Lung (tissue), 12 donors: ENCODE data around the gene KCNMA1. TPM values are rescaled to one million over a fixed set of nuclear protein-coding genes. Genes with fewer than 3 reads are reported as not detected.

Source experiments
- ATAC-seq: fragments of 200-7000 bp; cut with Tn5 transposase; one replicate; pipeline ENCODE4 v1.9.1; 2020; ENCODE audit warnings: moderate number of reproducible peaks; ENCODE audit not compliant: insufficient read depth, low FRiP score
- DNase-seq, 3 donors: peaks; one replicate each; pipeline ENCODE4 v3.0.0-alpha.2; 2013 to 2017
- H3K27ac ChIP-seq, 2 donors: one replicate each; pipeline ENCODE4 v1.5.1; 2013; ENCODE audit warnings: mild to moderate bottlenecking in 2 of 2, moderate library complexity in 2 of 2, control low read depth in 1 of 2, inconsistent platforms in 1 of 2, low read depth in 1 of 2, low read length in 1 of 2
- H3K27me3 ChIP-seq, 3 donors: one replicate each; pipeline ENCODE4 v1.5.1; 2013; ENCODE audit warnings: low read length in 2 of 3; ENCODE audit not compliant: control insufficient read depth in 3 of 3, insufficient read depth in 3 of 3
- H3K36me3 ChIP-seq, 4 donors: one replicate each; pipeline ENCODE4 v1.5.1; 2013; ENCODE audit warnings: low read length in 4 of 4, mild to moderate bottlenecking in 1 of 4, moderate library complexity in 1 of 4; ENCODE audit not compliant: control insufficient read depth in 4 of 4, insufficient read depth in 4 of 4
- H3K4me1 ChIP-seq, 5 donors: one replicate each; pipeline ENCODE4 v1.5.1; 2013; ENCODE audit warnings: low read length in 5 of 5, mild to moderate bottlenecking in 2 of 5, moderate library complexity in 1 of 5; ENCODE audit not compliant: control insufficient read depth in 5 of 5, insufficient read depth in 5 of 5
- H3K4me3 ChIP-seq: one replicate; pipeline ENCODE4 v1.5.1; 2013; ENCODE audit warnings: mild to moderate bottlenecking, control low read depth, moderate library complexity
- H3K9ac ChIP-seq, 2 donors: one replicate each; pipeline ENCODE4 v1.5.1; 2013; ENCODE audit warnings: low read length in 2 of 2, control low read depth in 1 of 2; ENCODE audit not compliant: insufficient read depth in 1 of 2
- H3K9me3 ChIP-seq, 4 donors: one replicate each; pipeline ENCODE4 v1.5.1; 2013; ENCODE audit warnings: low read length in 3 of 4, mild to moderate bottlenecking in 1 of 4, moderate library complexity in 1 of 4; ENCODE audit not compliant: control insufficient read depth in 4 of 4, insufficient read depth in 3 of 4
- CTCF ChIP-seq: IDR thresholded peaks from 2 replicates; pipeline ENCODE4 v1.5.1; 2012; ENCODE audit warnings: mild to moderate bottlenecking; ENCODE audit errors: control extremely low read depth, extremely low read depth
- whole genome bisulfite sequencing, 2 donors: extraction: QIAGEN DNeasy Blood & Tissue Kit; methylation state at CpG; one replicate each; pipeline ENCODE4 v1.1.7; 2013; 5-methylcytosine and 5-hydroxymethylcytosine counted together
- polyA plus RNA-seq, 2 donors: library from polyadenylated mRNA; stranded (reverse); fragments of 200-250 nt; gene quantifications; one replicate each; pipeline ENCODE4 v1.2.1, GENCODE V29; 2013
- total RNA-seq, 2 donors: library from RNA; depleted of rRNA in 1 of 2; stranded (reverse); fragments of >200 nt in 1 of 2; gene quantifications; one replicate each; pipeline ENCODE4 v1.2.1, GENCODE V29; 2014 to 2021
- donor health status: control.
- donor health status: control.
- donor health status: Bipolar disorder and iron deficiency.
- donor health status: healthy.
- donor health status: DM: yes; HTN: yes; CAD: no.

KCNMA1 gene
- total and polyA plus RNA-seq, 4 donors, result 3.8 to 13.0 (median 5.5) TPM

- ATAC-seq (no peak), DNase-seq (no peak)
- no peak overlapping the region for H3K4me3 ChIP-seq
- no peaks in the 10 kb centered on the region for H3K4me1 ChIP-seq
- H3K9ac ChIP-seq, result no peak overlapping the region
- TF ChIP-seq CTCF, result no peak
- H3K9me3 ChIP-seq, result peaks cover 0 to 1% (median 0%) of the 10 kb centered on the region in 4 donors
- no peaks in the 10 kb centered on the region for H3K36me3 ChIP-seq
- no peaks in the 10 kb centered on the region for H3K27me3 ChIP-seq
- no peak overlapping the region for H3K27ac ChIP-seq
These were observed 54.1 kb downstream of the KCNMA1 start for GRCh38 chr10:77583527-77583926.

GRCh38 chr10:77582710-77583115 is 54.9 kb downstream of the KCNMA1 start:
- Histone ChIP-seq H3K9me3 (peaks cover 0 to 1% (median 0%) of the 10 kb centered on the region in 4 donors), H3K36me3 (no peaks in the 10 kb centered on the region), H3K4me1 (no peaks in the 10 kb centered on the region), H3K27ac (no peak overlapping the region), H3K9ac (no peak overlapping the region), H3K27me3 (no peaks in the 10 kb centered on the region), H3K4me3 (no peak overlapping the region)
- DNase-seq, result no peak
- no peak for TF ChIP-seq CTCF
- WGBS, 2 donors, result 78 to 84% methylated on average over 4 of the region's 4 CpGs
- ATAC-seq, result no peak

GRCh38 chr10:77581738-77582137 is 55.9 kb downstream of the KCNMA1 start:
- Histone ChIP-seq H3K36me3 (no peaks in the 10 kb centered on the region), H3K27me3 (no peaks in the 10 kb centered on the region), H3K4me1 (no peaks in the 10 kb centered on the region), H3K9me3 (peaks cover 0 to 1% (median 0%) of the 10 kb centered on the region in 4 donors), H3K9ac (no peak overlapping the region), H3K4me3 (no peak overlapping the region), H3K27ac (no peak overlapping the region)
- ATAC-seq (no peak), DNase-seq (no peak)
- WGBS, 2 donors, result 85 to 95% methylated on average over 4 of the region's 4 CpGs
- TF ChIP-seq CTCF, result no peak

- ATAC-seq, result no peak
- Histone ChIP-seq H3K27me3 (no peaks in the 10 kb centered on the region), H3K9me3 (peaks cover 0 to 1% (median 0%) of the 10 kb centered on the region in 4 donors), H3K27ac (no peak overlapping the region), H3K36me3 (no peaks in the 10 kb centered on the region), H3K9ac (no peak overlapping the region), H3K4me3 (no peak overlapping the region), H3K4me1 (no peaks in the 10 kb centered on the region)
- 91 to 94% methylated on average over 2 of the region's 2 CpGs for WGBS, 2 donors
- no peak for DNase-seq
- TF ChIP-seq CTCF, result no peak
These were observed 57.1 kb downstream of the KCNMA1 start for GRCh38 chr10:77580482-77580881.
